Stimulated activated CD4-positive, alpha-beta T cell treated with anti-CD3 and anti-CD28 coated beads, Interleukin-2, amount 100 ng/mL, for 4 hours (primary cell): ENCODE data around the gene LMTK2.

Experiments used
- DNase-seq: peaks from one replicate; pipeline ENCODE4 v3.0.0-alpha.2; 2020; ENCODE audit warnings: low read depth

The LMTK2 gene

GRCh38 chr7:98175260-98175940, 68.7 kb downstream of the LMTK2 start:
- no peak for DNase-seq

GRCh38 chr7:98177553-98177952, 70.9 kb downstream of the LMTK2 start:
- no peak for DNase-seq

- no peak for DNase-seq
Observed at GRCh38 chr7:98178321-98178720, 71.7 kb downstream of the LMTK2 start.

- DNase-seq, result no peak
Observed at GRCh38 chr7:98178762-98179490, 72.3 kb downstream of the LMTK2 start.

GRCh38 chr7:98180751-98181150, 74.1 kb downstream of the LMTK2 start:
- no peak for DNase-seq

GRCh38 chr7:98185101-98185500, 78.4 kb downstream of the LMTK2 start:
- DNase-seq, result no peak

- no peak for DNase-seq
Observed at GRCh38 chr7:98186452-98187137, 79.9 kb downstream of the LMTK2 start.

GRCh38 chr7:98187138-98187502, 80.5 kb downstream of the LMTK2 start:
- DNase-seq, result no peak

- DNase-seq, result no peak
Observed at GRCh38 chr7:98189559-98189958, 82.9 kb downstream of the LMTK2 start.

- no peak for DNase-seq
Observed at GRCh38 chr7:98191668-98192431, 85.2 kb downstream of the LMTK2 start.

GRCh38 chr7:98192781-98193457, 86.3 kb downstream of the LMTK2 start:
- no peak for DNase-seq

- no peak for DNase-seq
Observed at GRCh38 chr7:98193474-98194180, 87.0 kb downstream of the LMTK2 start.

- DNase-seq, result no peak
Observed at GRCh38 chr7:98194186-98194585, 87.5 kb downstream of the LMTK2 start.

GRCh38 chr7:98194672-98195457, 88.2 kb downstream of the LMTK2 start:
- no peak for DNase-seq

GRCh38 chr7:98196706-98197605, 90.3 kb downstream of the LMTK2 start:
- no peak for DNase-seq

- DNase-seq, result no peak
Observed at GRCh38 chr7:98199131-98199530, 92.5 kb downstream of the LMTK2 start.

GRCh38 chr7:98200364-98200763, 93.7 kb downstream of the LMTK2 start:
- DNase-seq, result no peak

GRCh38 chr7:98202367-98203195, 95.9 kb downstream of the LMTK2 start:
- peak; percentile 52 for DNase-seq
